ENCODE results near the gene USP26.
"Not testable (repeated sequence)": the region's sequence is repeated elsewhere in the genome, so short reads cannot be mapped to it uniquely, and the experiment has no call there.

USP26 gene, protein sequence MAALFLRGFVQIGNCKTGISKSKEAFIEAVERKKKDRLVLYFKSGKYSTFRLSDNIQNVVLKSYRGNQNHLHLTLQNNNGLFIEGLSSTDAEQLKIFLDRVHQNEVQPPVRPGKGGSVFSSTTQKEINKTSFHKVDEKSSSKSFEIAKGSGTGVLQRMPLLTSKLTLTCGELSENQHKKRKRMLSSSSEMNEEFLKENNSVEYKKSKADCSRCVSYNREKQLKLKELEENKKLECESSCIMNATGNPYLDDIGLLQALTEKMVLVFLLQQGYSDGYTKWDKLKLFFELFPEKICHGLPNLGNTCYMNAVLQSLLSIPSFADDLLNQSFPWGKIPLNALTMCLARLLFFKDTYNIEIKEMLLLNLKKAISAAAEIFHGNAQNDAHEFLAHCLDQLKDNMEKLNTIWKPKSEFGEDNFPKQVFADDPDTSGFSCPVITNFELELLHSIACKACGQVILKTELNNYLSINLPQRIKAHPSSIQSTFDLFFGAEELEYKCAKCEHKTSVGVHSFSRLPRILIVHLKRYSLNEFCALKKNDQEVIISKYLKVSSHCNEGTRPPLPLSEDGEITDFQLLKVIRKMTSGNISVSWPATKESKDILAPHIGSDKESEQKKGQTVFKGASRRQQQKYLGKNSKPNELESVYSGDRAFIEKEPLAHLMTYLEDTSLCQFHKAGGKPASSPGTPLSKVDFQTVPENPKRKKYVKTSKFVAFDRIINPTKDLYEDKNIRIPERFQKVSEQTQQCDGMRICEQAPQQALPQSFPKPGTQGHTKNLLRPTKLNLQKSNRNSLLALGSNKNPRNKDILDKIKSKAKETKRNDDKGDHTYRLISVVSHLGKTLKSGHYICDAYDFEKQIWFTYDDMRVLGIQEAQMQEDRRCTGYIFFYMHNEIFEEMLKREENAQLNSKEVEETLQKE

DNA sequence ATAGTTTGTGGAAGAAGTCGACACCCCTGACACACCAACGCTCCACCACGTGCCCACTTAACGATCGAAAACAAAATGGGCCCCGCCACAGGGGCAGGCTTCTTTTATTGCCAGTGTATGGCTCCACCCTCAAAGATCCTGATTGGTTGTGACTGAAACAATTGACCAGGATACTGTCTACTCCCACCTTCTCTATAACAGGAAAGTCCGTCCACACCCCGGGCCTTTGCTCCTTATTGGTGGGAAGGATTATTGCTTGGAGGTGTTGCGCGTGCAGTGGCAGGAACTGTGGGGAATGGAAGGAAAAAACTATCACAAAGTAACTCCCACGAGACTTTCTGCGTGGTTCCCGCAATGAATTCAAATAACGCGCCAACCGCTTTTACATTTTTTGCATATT is at the start of gene USP26:
USP26 (minus strand) TSS at position 79 of the 400 bp plus-strand sequence. CDS start 68,889 bp downstream, outside the sequence.
- DNase-seq: no peak

GRCh38 chrX:133134282-133134681 is 37.4 kb upstream of the USP26 start:
- no peak for DNase-seq

- DNase-seq: no peak
Observed at GRCh38 chrX:133120406-133120805, 23.5 kb upstream of the USP26 start.

- no peak for DNase-seq
Observed at GRCh38 chrX:133094098-133094731, 2.7 kb downstream of the USP26 start.

DNA sequence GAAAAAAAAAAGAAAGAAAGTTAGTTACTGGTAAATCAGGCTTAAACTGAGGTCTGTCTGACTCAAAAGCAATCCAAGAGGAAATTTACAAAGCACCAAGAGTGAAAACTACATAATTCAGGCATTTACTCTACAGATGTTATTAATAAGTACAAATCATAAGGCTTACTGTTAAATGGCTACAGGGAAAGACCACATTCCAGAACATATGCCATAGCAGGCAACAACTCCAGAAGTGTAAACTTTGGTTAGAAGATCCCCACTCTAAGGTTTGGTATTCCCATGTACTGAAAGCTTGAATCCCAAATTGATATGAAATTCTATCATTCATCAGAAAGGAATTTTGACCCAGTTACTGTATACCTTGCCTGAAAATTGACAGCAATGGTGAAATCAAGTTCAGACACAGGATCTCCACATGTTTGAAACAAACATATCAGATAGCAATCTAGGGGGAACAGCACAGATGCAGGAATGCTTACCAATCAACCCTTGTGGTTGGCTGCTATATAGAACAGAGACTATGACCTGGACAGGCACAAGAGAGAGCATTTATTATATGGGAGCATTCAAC is 6.6 kb downstream of the USP26 start:
- DNase-seq: no peak

DNA sequence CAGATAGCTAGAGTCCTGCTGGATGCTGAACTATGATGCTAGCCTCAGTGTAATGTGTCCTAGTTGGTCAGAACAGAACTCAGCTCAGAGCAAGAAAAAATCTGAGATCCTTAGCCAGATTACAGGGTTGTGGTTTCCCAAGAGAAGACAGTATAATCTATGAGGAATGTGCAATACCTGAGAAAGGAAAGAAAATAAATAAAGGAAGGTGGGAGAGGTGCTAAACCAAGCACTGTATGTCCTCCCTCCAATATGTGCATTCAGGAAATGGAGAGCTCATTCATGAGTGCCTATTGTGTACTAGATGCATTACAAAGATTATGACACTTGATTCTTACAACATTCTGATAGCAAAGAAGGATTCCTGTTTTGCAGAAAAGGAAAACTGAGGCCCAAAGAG is 7.5 kb downstream of the USP26 start:
- DNase-seq: no peak

GRCh38 chrX:133085785-133086184 is 11.1 kb downstream of the USP26 start:
- DNase-seq: no peak

DNA sequence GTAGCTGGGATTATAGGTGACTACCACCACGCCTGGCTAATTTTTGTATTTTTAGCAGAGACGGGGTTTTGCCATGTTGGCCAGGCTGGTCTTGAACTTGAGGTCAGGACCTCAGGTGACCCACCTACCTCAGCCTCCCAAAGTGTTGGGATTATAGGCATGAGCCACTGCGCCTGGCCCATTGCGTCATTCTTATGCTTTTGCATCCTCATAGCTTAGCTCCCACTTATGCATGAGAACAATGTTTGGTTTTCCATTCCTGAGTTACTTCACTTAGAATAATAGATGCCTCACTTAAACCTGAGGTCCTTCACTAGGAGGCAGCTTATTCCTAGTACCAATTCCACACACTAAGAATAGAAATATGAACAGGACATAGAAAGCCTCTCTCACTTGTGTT is 11.9 kb downstream of the USP26 start:
- DNase-seq: not testable (repeated sequence)

- no peak for DNase-seq
Observed at GRCh38 chrX:133083899-133084298, 13.0 kb downstream of the USP26 start.

DNA sequence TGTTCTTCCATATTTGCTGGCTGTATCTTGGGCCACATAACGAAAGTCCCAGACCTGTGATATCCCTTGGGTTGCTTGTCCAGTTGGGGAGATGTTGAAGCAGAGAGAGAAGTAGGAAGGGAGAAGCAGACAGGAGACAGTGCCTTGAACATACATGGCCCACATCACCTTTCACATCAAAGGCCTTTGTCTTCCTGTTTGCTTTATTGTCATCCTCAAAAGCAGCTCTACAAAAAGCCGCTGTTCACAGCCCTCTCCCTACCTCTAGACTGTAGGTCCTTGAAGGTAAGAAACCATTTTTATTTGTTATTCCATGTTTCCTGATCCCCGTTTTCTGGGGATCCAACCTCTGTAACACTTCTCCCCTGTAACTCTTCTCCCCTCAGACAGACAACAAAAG is 14.9 kb downstream of the USP26 start:
- DNase-seq: no peak

DNA sequence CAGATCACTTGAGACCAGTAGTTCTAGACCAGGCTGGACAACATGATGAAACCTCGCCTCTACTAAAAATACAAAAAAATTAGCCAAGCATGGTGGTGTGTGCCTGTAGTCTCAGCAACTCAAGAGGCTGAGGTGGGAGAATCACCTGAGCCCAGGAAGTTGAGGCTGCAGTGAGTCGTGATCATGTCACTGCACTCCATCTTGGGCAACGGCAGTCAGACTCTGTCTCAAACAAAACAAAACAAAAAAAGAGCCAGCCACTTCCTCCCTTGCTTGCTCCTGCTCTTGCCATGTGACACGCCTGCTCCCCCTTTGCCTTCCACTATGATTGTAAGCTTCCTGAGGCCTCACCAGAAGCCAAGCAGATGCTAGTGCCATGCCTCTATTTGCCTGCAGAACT is 19.1 kb downstream of the USP26 start:
- DNase-seq: not testable (repeated sequence)

DNA sequence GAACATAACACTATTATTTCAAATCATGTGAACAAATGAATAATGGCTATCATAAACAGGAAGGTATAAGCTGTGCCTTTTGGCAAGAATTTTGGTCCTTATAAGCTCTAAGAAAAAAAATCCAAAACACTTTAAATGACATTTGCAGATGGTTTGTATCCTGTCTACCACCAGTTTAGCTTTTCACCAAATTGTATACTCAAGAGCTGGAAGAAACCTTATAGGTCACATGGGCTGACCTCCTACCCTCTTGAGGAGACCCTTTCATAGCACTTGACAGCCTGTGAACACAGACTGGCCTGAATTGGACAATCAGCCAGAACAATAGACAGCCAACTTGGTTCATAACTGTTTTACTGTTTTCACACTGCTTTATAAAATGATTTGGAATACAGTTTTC is 24.3 kb downstream of the USP26 start:
- DNase-seq: no peak

DNA sequence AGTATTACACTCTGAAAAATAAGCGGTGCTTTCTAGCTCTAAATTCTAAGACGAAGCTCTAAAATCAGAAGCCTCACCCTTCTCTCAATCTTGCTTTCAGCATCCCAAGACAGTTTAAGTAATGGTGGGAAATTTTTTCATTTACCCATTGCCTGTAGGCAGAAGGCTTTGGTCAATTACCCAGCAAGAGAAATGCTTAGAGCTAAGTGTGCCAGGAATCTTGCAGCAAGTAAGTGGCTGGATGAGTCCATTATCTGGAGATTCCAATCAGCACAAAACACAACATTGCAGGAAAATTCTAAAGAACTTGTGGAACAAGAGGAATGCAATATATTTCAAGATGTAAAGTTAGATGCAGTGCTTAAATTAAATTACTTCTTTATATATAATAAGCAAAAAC is 28.4 kb downstream of the USP26 start:
- no peak for DNase-seq

DNA sequence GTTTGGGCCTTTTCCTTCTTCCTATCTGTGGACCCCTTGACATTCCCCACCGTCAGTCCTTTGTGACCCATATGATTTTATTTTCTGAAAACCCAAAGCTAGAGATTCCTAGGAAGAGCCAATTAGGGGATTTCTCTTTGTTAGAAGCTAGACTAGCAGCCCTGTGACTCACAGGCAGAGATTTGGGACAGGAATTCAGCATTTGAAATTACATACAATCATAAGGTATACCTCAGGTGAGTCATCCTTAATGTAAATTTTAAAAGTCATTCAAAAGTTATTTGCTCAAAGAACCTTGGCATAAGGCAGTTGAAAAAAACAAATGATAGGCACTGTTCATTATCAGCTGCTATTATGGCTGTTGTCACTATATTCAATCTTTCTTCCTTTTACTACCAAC is 40.6 kb downstream of the USP26 start:
- no peak for DNase-seq

- no peak for DNase-seq
Observed at GRCh38 chrX:133054761-133055405, 42.0 kb downstream of the USP26 start.

DNA sequence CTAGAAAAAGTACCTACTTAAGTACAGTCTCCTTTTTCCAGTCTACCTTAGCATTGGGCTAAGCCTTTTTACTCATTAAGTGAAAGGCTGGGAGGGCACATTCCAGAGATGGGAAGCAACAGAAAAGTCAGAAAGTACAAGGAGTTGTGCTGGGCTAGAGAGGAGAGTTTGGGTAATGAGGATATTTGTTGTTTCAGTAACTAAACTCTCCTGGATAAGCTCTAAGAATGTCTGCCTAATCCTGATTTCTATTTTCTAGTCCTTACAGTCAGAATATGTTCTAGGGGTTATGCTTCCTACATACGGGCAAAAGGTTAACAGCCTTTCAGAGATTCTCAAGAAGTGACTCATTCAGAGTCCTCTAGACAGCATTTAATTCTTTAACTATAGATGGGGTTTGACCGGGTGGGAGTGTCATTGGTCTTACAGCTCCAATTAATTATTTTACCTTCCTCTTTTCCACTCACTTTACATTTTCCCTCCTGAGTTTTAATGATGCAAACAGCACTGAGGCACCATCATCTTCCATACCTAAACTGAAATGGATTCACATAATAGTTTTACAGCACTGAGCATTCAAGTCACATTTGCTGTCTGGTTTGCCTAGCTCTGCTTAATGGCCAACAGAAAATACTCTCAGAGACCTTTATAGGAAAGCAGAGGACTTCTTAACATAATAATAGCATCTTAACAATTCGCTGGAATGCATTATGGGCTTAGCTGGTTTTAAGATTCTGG is 42.9 kb downstream of the USP26 start:
- no peak for DNase-seq

DNA sequence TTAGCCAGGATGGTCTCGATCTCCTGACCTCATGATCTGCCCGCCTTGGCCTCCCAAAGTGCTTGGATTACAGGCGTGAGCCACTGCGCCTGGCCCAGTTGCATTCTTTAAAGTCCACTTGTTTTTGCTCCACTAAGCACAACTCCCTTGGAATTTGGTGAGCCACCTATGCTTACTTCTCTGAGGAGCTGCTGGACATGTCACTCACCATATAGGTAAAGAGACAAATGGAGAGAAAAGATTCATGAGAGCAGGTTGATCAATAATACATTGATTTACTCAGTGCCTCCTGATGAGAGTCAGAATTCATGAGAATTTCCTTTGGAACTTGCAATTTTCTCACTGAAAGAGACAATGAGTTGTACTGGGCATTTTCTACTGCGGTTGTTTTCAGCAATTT is 48.2 kb downstream of the USP26 start:
- no peak for DNase-seq

- no peak for DNase-seq
Observed at GRCh38 chrX:133046601-133047000, 50.3 kb downstream of the USP26 start.

GRCh38 chrX:133045986-133046385 is 50.9 kb downstream of the USP26 start:
- DNase-seq: no peak

GRCh38 chrX:133044145-133044786 is 52.6 kb downstream of the USP26 start:
- not testable (repeated sequence) for DNase-seq

DNA sequence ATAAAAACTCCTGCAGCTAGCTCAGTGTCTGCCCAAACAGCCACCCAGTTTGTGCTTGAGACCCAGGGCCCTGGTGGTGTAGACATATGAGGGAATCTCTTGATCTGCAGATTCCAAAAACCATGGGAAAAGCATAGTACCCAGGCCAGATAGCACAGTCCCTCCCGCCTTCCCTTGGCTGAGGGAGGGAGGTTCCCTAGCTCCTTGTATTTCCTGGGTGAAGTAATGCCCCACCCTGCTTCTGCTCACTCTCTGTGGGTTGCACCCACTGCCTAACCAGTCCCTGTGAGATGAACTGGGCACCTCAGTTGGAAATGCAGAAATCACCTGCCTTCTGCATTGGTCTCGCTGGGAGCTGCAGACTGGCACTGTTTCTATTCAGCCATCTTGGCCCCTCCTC is 54.6 kb downstream of the USP26 start:
- DNase-seq: no peak
